Heart left ventricle (tissue), 16 donors: Measurements from ENCODE around the gene FGA. TPM values are rescaled to one million over a fixed set of nuclear protein-coding genes. Genes with fewer than 3 reads are reported as not detected.

Experiments
- ATAC-seq, 4 donors: fragments of 200-7000 bp; cut with Tn5 transposase; one replicate each; pipeline ENCODE4 v1.9.1; 2020 to 2022; ENCODE audit warnings: moderate library complexity in 4 of 4, mild to moderate bottlenecking in 3 of 4, moderate number of reproducible peaks in 1 of 4
- DNase-seq, 5 donors: peaks; one replicate each; pipeline ENCODE4 v3.0.0-alpha.2; 2020
- H3K27ac ChIP-seq, 12 donors: fragments of 200-600 bp; sonication (generic) in 4 of 12; one replicate each; pipeline versions ENCODE4 v1.5.0 to v1.8.0; 2016 to 2022; ENCODE audit warnings: mild to moderate bottlenecking in 2 of 12
- H3K27me3 ChIP-seq, 9 donors: fragments of 200-600 bp; sonication (generic) in 2 of 9; one replicate each; pipeline versions ENCODE4 v1.5.1 to v1.8.0; 2016 to 2022; ENCODE audit warnings: mild to moderate bottlenecking in 3 of 9
- H3K36me3 ChIP-seq, 9 donors: fragments of 200-600 bp; sonication (generic) in 2 of 9; one replicate each; pipeline versions ENCODE4 v1.5.0 to v1.8.0; 2018 to 2022; ENCODE audit warnings: mild to moderate bottlenecking in 2 of 9
- H3K4me1 ChIP-seq, 12 donors: fragments of 200-600 bp; sonication (generic) in 4 of 12; one replicate each; pipeline versions ENCODE4 v1.5.0 to v1.8.0; 2016 to 2022; ENCODE audit warnings: mild to moderate bottlenecking in 3 of 12
- H3K4me3 ChIP-seq, 12 donors: fragments of 200-600 bp; sonication (generic) in 4 of 12; one replicate each; pipeline versions ENCODE4 v1.5.0 to v1.8.0; 2017 to 2022; ENCODE audit warnings: mild to moderate bottlenecking in 9 of 12, moderate library complexity in 4 of 12
- H3K9me3 ChIP-seq, 12 donors: fragments of 200-600 bp; sonication (generic) in 4 of 12; one replicate each; pipeline versions ENCODE4 v1.5.0 to v1.8.0; 2016 to 2022; ENCODE audit warnings: mild to moderate bottlenecking in 1 of 12
- POLR2A ChIP-seq, 2 donors: fragments of 450-650 bp; IDR thresholded peaks; one replicate each; pipeline ENCODE4 v1.6.1; 2017; ENCODE audit warnings: antibody characterized with exemption in 2 of 2, mild to moderate bottlenecking in 2 of 2, moderate library complexity in 2 of 2
- WGBS, 4 donors: extraction: QIAGEN DNeasy Blood & Tissue Kit in 2 of 4; methylation state at CpG; one replicate each; pipeline versions ENCODE4 v1.1.5 to v1.1.7; 2013 to 2018; 5-methylcytosine and 5-hydroxymethylcytosine counted together
- intact Hi-C, 10 donors: fragments of 100-400 bp; cut with DNase I; formaldehyde crosslinking; loops; one replicate each; pipeline versions ENCODE4 v1.11.1 to v1.14.2; 2022
- polyA plus RNA-seq, 2 donors: library from polyadenylated mRNA; stranded (reverse); fragments of 200-250 nt; gene quantifications; one replicate each; pipeline ENCODE4 v1.2.3, GENCODE V29; 2013
- total RNA-seq, 9 donors: library from RNA; depleted of rRNA in 2 of 9; stranded (reverse); fragments of >200 nt in 2 of 9; fragmentation: NEBNext Ultra II Directional in 3 of 9; extraction: Animal tissue kit (Norgen Biotek cat#: 25700) in 3 of 9; gene quantifications; one replicate each; pipeline versions ENCODE4 v1.1.0 to v1.2.4, GENCODE V29; 2016 to 2023
- TF ChIP-seq, protein P1 (sequence below), 12 donors: fragments of 200-600 bp; sonication (generic) in 4 of 12; IDR thresholded peaks; one replicate each; pipeline versions ENCODE4 v1.5.0 to v1.8.0; 2018 to 2022; ENCODE audit warnings: antibody characterized with exemption in 12 of 12, mild to moderate bottlenecking in 5 of 12
- donor health status: ischemic (EF 13 %, LVEDD 7.1; RV severe dilation, severe dysfunction).
- donor health status: healthy with polysubstance abuse.
- donor health status: DM: no; HTN: yes; CAD: no.
- donor health status: DM: no; HTN: no; CAD: no.
- donor health status: ischemic (EF 25% LVEDD 6.9; RV normal size, moderate dysfunction).
- donor health status: ischemic (EF 25% LVEDD 5.7; RV mildly dilated, moderate dysfunction).
- donor health status: healthy.
- donor health status: DM: yes; HTN: yes; CAD: no.
- donor health status: ischemic (EF 35%, LVEDD 5.7; RV mildly dilated, moderate dysfunction).
- donor health status: nonischemic (EF 11% LVEDD 7.7; RV severe dilation, severe dysfunction).
- donor health status: DM: yes; HTN: yes; CAD: no.
- donor health status: PGD.
- donor health status: ischemic (EF 29% LVEDD 5.4; RV normal size, mild dysfunction).
- donor health status: nonischemic (EF 23%, LVEDD 6.1; RV moderate dilation, normal function).

The FGA gene
- total and polyA plus RNA-seq, 11 donors, result 0.25 to 0.77 (median 0.32) TPM; not detected in 8

DNA sequence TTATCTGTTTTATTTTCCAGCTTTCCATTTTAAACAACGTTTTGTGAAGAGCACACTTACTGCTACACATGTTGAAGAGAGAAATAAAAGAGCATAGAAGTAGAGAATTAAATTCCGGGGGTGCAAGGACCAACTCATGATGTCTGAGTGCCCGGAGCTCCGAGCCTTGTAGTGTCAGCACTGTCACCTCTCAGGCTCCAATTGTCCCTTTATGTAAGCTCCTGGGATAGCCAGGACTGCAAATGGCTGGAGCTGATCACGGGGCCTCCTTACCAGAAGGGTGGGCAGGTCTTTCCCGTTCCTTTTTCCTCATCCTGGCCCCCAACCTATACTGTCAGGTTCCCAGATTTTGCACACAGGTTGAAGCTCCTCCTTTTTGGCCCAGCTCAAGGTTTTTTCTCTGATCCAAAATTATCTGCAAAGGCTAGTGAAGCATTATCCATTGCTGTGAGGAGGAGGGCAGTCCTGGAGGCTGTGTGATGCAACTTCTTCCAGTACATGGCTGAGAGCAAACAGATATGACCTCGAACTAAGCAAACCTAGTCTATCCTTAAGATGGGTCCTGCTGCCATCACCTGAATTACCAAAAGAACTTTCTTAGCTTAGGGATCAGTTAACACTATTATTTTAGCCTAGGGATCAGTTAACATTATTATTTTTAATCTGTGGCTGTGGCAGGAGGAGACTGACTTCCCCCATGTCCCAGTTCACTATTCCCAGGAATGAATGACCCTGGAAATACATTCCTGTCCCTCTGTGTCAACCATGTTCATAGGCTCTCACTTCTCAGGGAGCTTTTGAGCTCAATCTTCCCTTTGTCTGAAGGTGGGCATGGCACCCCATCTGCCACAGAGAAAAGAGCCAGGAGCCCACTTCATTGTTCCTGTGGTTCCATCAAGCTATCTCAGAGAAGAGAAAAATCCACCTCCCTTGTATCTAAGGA, 22.2 kb upstream of the FGA start, which contains the start of gene FGG:
FGG (minus strand) TSS at position 185 of the 943 bp plus-strand sequence; CDS start at position 138, 47 bp downstream.
- Histone ChIP-seq H3K36me3 (no peaks in the 10 kb centered on the region), H3K27ac (no peak within 1 kb of the TSS), H3K9me3 (no peaks in the 10 kb centered on the region), H3K4me1 (peaks cover 0 to 9% (median 0%) of the 10 kb centered on the region in 12 donors), H3K27me3 (peaks cover 0 to 13% (median 0%) of the 10 kb centered on the region in 9 donors), H3K4me3 (no peak within 1 kb of the TSS)
- DNase-seq, result no peak
- ATAC-seq, result no peak
- 66 to 71% (median 70%) methylated on average over 7 of the region's 7 CpGs for WGBS, 4 donors
- intact Hi-C loops, result no loop called here
- TF ChIP-seq POLR2A (IDR thresholded peaks at IDR 0.05), result no peak
- TF ChIP-seq, protein P1, sequence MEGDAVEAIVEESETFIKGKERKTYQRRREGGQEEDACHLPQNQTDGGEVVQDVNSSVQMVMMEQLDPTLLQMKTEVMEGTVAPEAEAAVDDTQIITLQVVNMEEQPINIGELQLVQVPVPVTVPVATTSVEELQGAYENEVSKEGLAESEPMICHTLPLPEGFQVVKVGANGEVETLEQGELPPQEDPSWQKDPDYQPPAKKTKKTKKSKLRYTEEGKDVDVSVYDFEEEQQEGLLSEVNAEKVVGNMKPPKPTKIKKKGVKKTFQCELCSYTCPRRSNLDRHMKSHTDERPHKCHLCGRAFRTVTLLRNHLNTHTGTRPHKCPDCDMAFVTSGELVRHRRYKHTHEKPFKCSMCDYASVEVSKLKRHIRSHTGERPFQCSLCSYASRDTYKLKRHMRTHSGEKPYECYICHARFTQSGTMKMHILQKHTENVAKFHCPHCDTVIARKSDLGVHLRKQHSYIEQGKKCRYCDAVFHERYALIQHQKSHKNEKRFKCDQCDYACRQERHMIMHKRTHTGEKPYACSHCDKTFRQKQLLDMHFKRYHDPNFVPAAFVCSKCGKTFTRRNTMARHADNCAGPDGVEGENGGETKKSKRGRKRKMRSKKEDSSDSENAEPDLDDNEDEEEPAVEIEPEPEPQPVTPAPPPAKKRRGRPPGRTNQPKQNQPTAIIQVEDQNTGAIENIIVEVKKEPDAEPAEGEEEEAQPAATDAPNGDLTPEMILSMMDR (IDR thresholded peaks at IDR 0.05), result no peak

DNA sequence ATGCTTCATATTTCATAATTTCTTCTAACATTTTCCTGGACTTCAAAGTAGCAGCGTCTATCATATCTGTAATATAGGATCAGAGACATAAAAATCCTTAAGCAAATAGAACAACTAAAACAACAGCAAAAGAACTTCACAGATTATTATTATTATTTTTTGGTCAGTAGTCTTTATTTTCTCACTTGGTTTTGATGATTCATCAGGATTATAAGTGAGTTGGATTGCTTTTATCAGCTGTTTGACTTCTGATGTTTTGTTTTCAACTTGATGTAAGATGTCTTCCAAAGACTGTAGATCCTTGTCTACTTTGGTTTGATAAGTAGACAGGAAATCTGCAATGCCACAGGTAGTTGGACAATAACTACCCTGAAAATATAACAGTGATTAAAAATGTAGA, 21.3 kb upstream of the FGA start:
- no peaks in the 10 kb centered on the region for H3K9me3 ChIP-seq
- H3K4me1 ChIP-seq, result peaks cover 0 to 6% (median 0%) of the 10 kb centered on the region in 12 donors
- ATAC-seq, result no peak
- H3K27ac ChIP-seq, result no peak overlapping the region
- H3K27me3 ChIP-seq, result peaks cover 0 to 13% (median 0%) of the 10 kb centered on the region in 9 donors
- DNase-seq, result no peak
- WGBS, 4 donors, result 82 to 88% (median 85%) methylated on average over 1 of the region's 1 CpG
- TF ChIP-seq POLR2A (IDR thresholded peaks at IDR 0.05), result no peak
- TF ChIP-seq, protein P1 (IDR thresholded peaks at IDR 0.05), result no peak
- no peaks in the 10 kb centered on the region for H3K36me3 ChIP-seq
- intact Hi-C loops, result no loop called here
- H3K4me3 ChIP-seq, result no peak overlapping the region

DNA sequence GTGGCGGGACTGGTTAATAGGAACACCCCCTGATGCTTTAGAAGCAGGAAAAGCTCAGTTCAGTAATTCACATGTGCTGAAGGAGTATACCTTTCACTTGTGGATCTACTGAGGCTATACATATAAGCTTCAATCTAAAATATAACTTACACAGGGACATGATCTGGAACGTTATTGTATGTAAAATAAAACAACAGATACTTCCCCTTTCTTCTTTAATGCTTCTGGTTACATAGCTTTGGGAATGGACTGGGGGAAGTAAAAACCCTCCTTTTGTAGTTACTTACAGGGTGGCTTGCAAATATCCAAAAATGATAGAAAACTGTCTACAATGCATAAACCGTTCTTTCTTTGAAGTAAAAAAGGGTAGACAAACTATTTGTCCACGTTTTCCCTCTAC, 20.0 kb upstream of the FGA start:
- TF ChIP-seq POLR2A (IDR thresholded peaks at IDR 0.05), result no peak
- TF ChIP-seq, protein P1 (IDR thresholded peaks at IDR 0.05), result no peak
- H3K27me3 ChIP-seq, result peaks cover 0 to 13% (median 0%) of the 10 kb centered on the region in 9 donors

DNA sequence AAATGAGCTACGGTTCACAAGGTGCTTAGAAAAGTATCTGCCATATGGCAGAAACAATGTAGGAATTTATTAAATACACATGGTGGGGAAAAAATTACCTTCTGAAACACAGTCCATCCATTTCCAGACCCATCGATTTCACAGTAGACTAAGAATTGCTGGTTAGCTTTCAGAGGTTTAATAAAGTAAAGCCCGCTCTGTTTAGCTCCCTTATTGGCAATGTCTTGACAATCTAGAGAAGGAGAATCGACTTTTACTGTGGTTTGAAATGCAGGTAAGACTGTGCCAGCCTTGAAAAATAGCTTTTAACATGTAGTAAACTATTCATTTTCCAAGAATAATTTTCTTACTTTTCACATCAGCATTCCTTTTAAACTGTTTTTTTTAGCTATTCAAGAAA, 19.0 kb upstream of the FGA start:
- DNase-seq, result no peak
- Histone ChIP-seq H3K4me3 (no peak overlapping the region), H3K27me3 (peaks cover 0 to 13% (median 0%) of the 10 kb centered on the region in 9 donors), H3K4me1 (no peaks in the 10 kb centered on the region), H3K9me3 (no peaks in the 10 kb centered on the region), H3K36me3 (no peaks in the 10 kb centered on the region), H3K27ac (no peak overlapping the region)
- WGBS, 4 donors, result 76 to 83% (median 77%) methylated on average over 4 of the region's 4 CpGs
- TF ChIP-seq, protein P1 (IDR thresholded peaks at IDR 0.05), result no peak
- no peak for TF ChIP-seq POLR2A (IDR thresholded peaks at IDR 0.05)
- intact Hi-C loops, result no loop called here
- ATAC-seq, result no peak

More for the DNA sequence above, 20.0 kb upstream of the FGA start:
- intact Hi-C loops, result no loop called here
- H3K9me3 ChIP-seq, result no peaks in the 10 kb centered on the region
- no peaks in the 10 kb centered on the region for H3K4me1 ChIP-seq
- no peaks in the 10 kb centered on the region for H3K36me3 ChIP-seq
- no peak overlapping the region for H3K4me3 ChIP-seq
- H3K27ac ChIP-seq, result no peak overlapping the region
- ATAC-seq (no peak), DNase-seq (no peak)
- 51 to 61% (median 58%) methylated on average over 4 of the region's 4 CpGs for WGBS, 4 donors
